Adrenal gland (tissue), 5 donors: ENCODE results near the gene ITCH.

Experiments
- CTCF ChIP-seq, 6 experiments: fragments of 450-650 bp in 4 of 6; fragments of 200-600 bp in 2 of 6; sonication (generic) in 1 of 6; IDR thresholded peaks; 1 replicate in 5 of 6; 2 replicates in 1 of 6; pipeline versions ENCODE4 v1.5.1 to v1.8.0; 2016 to 2021; ENCODE audit warnings: antibody characterized with exemption in 6 of 6, mild to moderate bottlenecking in 2 of 6, moderate library complexity in 1 of 6
- POLR2A ChIP-seq, 2 donors: fragments of 450-650 bp; IDR thresholded peaks; one replicate each; pipeline ENCODE4 v1.6.1; 2017; ENCODE audit warnings: antibody characterized with exemption in 2 of 2, mild to moderate bottlenecking in 2 of 2, moderate library complexity in 1 of 2
- donor health status: DM: no; HTN: no; CAD: no.

GRCh38 chr20:34559311-34560140, 196.5 kb downstream of the ITCH start:
- no peak for TF ChIP-seq CTCF (IDR thresholded peaks at IDR 0.05)
- TF ChIP-seq POLR2A (IDR thresholded peaks at IDR 0.05): no peak
